Measurements from ENCODE around the gene GP9. TPM values are rescaled to one million over a fixed set of nuclear protein-coding genes. Genes with fewer than 3 reads are reported as not detected.
"Not testable (repeated sequence)": the region's sequence is repeated elsewhere in the genome, so short reads cannot be mapped to it uniquely, and the experiment has no call there.

Gene GP9
- total RNA-seq, 1 donor, result not detected

GRCh38 chr3:129106866-129107565 lies 46.4 kb downstream of the GP9 start:
- TF ChIP-seq CTCF (IDR thresholded peaks at IDR 0.05; ENCODE audit: insufficient read depth, low read length), result no peak
- no peak overlapping the region for H3K4me3 ChIP-seq (ENCODE audit: low read depth, low read length)
- DNase-seq (ENCODE audit: low read depth), result no peak

- DNase-seq (ENCODE audit: low read depth), result no peak
- TF ChIP-seq CTCF (IDR thresholded peaks at IDR 0.05; ENCODE audit: insufficient read depth, low read length), result no peak
- H3K4me3 ChIP-seq (ENCODE audit: low read depth, low read length), result no peak overlapping the region
These were observed 47.2 kb downstream of the GP9 start for GRCh38 chr3:129107793-129108192.

- not testable (repeated sequence) for DNase-seq (ENCODE audit: low read depth)
These were observed 50.6 kb downstream of the GP9 start for GRCh38 chr3:129111076-129111780.

More at GRCh38 chr3:129111076-129111780, 50.6 kb downstream of the GP9 start:
- H3K4me3 ChIP-seq (ENCODE audit: low read depth, low read length), result not testable (repeated sequence)

Other genes with a start within 250 kb of the GP9 start
- 40.9 and 46.0 TPM in 2 replicates for gene ACAD9, start 181.2 kb upstream of the GP9 start, total RNA-seq (ENCODE audit: low replicate concordance)
- 0.49 TPM in 1 of 2 replicates, not detected in the other for gene CFAP92, start 66.7 kb upstream of the GP9 start, total RNA-seq (ENCODE audit: low replicate concordance)
- not detected in 2 replicates for gene EFCC1, start 59.5 kb upstream of the GP9 start, total RNA-seq (ENCODE audit: low replicate concordance)
- gene RAB43, start 61.0 kb downstream of the GP9 start, total RNA-seq (ENCODE audit: low replicate concordance), result 2.5 and 5.1 TPM in 2 replicates
- gene ISY1, start 100.3 kb downstream of the GP9 start, total RNA-seq (ENCODE audit: low replicate concordance), result 20.6 and 51.0 TPM in 2 replicates
- gene CNBP, start 123.1 kb downstream of the GP9 start, total RNA-seq (ENCODE audit: low replicate concordance), result 286 and 295 TPM in 2 replicates
- gene COPG1, start 188.8 kb downstream of the GP9 start, total RNA-seq (ENCODE audit: low replicate concordance), result 235 and 371 TPM in 2 replicates
- 9.2 and 11.1 TPM in 2 replicates for gene HMCES, start 218.1 kb downstream of the GP9 start, total RNA-seq (ENCODE audit: low replicate concordance)

Data from fibroblast of the aortic adventitia (primary cell).